ENCODE results near the gene CHP1. TPM values are rescaled to one million over a fixed set of nuclear protein-coding genes. Genes with fewer than 3 reads are reported as not detected.
A peak's percentile ranks its signal among the peaks of the same experiment; 100 is the strongest.

The CHP1 gene
- total and polyA plus RNA-seq, 2 donors (not counting 1 experiment from before 2014, with no cell fraction given), result 14.2 to 39.9 TPM

GRCh38 chr15:41256577-41257038, 25.5 kb downstream of the CHP1 start:
- H3K4me3 ChIP-seq (ENCODE audit: control extremely low read depth in 1 of 5, extremely low read depth in 1 of 5, insufficient read depth in 1 of 5, low read depth in 2 of 5, low read length in 4 of 5), result no peak overlapping the region
- H2AFZ ChIP-seq (ENCODE audit: insufficient read depth, low read depth, low read length, poor library complexity, severe bottlenecking), result no peak overlapping the region
- ChIA-PET CTCF (no interaction called here), POLR2A (no interaction called here)
- H3K36me3 ChIP-seq (replicated peaks in 1 of 2; ENCODE audit: control extremely low read depth in 1 of 2, control insufficient read depth in 1 of 2, extremely low read depth in 1 of 2, insufficient read depth in 2 of 2, low read length in 1 of 2), result no peaks in the 10 kb centered on the region
- no peak overlapping the region for H3K27ac ChIP-seq (ENCODE audit: low read length in 2 of 2)
- no peaks in the 10 kb centered on the region for H3K27me3 ChIP-seq (replicated peaks in 1 of 4; ENCODE audit: control extremely low read depth in 1 of 4, control insufficient read depth in 3 of 4, insufficient read depth in 4 of 4, low read length in 3 of 4)
- intact Hi-C loops (cut with micrococcal nuclease), result no loop called here
- Mint-ChIP-seq H3K9me3 (ENCODE audit: insufficient read depth) (no peaks in the 10 kb centered on the region), H3K4me1 (peaks cover 28% of the 10 kb centered on the region), H3K4me3 (no peak overlapping the region), H3K27ac (no peak overlapping the region), H3K27me3 (no peaks in the 10 kb centered on the region)
- TF ChIP-seq EZH2 (IDR thresholded peaks at IDR 0.05; ENCODE audit: borderline replicate concordance, insufficient read depth, low read depth, low read length, poor library complexity, severe bottlenecking) (no peak), CTCF (IDR thresholded peaks at IDR 0.05) (no peak)
- H4K20me1 ChIP-seq (ENCODE audit: control insufficient read depth, insufficient read depth, low read length, poor library complexity, severe bottlenecking), result no peaks in the 10 kb centered on the region
- no peaks in the 10 kb centered on the region for H3K9me3 ChIP-seq (ENCODE audit: control extremely low read depth in 1 of 3, control insufficient read depth in 2 of 3, insufficient read depth in 1 of 3, low read length in 2 of 3)
- DNase-seq (no peak), ATAC-seq (ENCODE audit: low read depth) (no peak)
- peaks cover 26 to 37% of the 10 kb centered on the region in 2 donors for H3K4me1 ChIP-seq (ENCODE audit: control insufficient read depth in 2 of 2, insufficient read depth in 2 of 2, low read length in 2 of 2)
- 100% methylated on average over 2 of the region's 5 CpGs for WGBS (ENCODE audit: insufficient coverage)
- no peaks in the 10 kb centered on the region for H3K79me2 ChIP-seq (ENCODE audit: control insufficient read depth, insufficient read depth, low read length)
- no peak overlapping the region for H3K9ac ChIP-seq (ENCODE audit: low read length)
- H3K4me2 ChIP-seq (replicated peaks; ENCODE audit: low read depth, low read length, poor library complexity, severe bottlenecking), result no peak overlapping the region

- Histone ChIP-seq H3K4me3 (ENCODE audit: control extremely low read depth in 1 of 5, extremely low read depth in 1 of 5, insufficient read depth in 1 of 5, low read depth in 2 of 5, low read length in 4 of 5) (peak overlapping the region in 2 of 5 experiments; percentile 12 to 13), H2AFZ (ENCODE audit: insufficient read depth, low read depth, low read length, poor library complexity, severe bottlenecking) (peak overlapping the region; percentile 17), H4K20me1 (ENCODE audit: control insufficient read depth, insufficient read depth, low read length, poor library complexity, severe bottlenecking) (no peaks in the 10 kb centered on the region), H3K79me2 (ENCODE audit: control insufficient read depth, insufficient read depth, low read length) (no peaks in the 10 kb centered on the region), H3K4me1 (ENCODE audit: control insufficient read depth in 2 of 2, insufficient read depth in 2 of 2, low read length in 2 of 2) (peaks cover 23 to 35% of the 10 kb centered on the region in 2 donors), H3K27ac (ENCODE audit: low read length in 2 of 2) (peak overlapping the region; percentile 26 to 59), H3K9me3 (ENCODE audit: control extremely low read depth in 1 of 3, control insufficient read depth in 2 of 3, insufficient read depth in 1 of 3, low read length in 2 of 3) (no peaks in the 10 kb centered on the region), H3K9ac (ENCODE audit: low read length) (peak overlapping the region; percentile 19), H3K36me3 (replicated peaks in 1 of 2; ENCODE audit: control extremely low read depth in 1 of 2, control insufficient read depth in 1 of 2, extremely low read depth in 1 of 2, insufficient read depth in 2 of 2, low read length in 1 of 2) (peaks cover 0 to 9% of the 10 kb centered on the region in 2 experiments), H3K27me3 (replicated peaks in 1 of 4; ENCODE audit: control extremely low read depth in 1 of 4, control insufficient read depth in 3 of 4, insufficient read depth in 4 of 4, low read length in 3 of 4) (no peaks in the 10 kb centered on the region), H3K4me2 (replicated peaks; ENCODE audit: low read depth, low read length, poor library complexity, severe bottlenecking) (peak overlapping the region; percentile 56)
- intact Hi-C loops (cut with micrococcal nuclease), result loop anchor here (1.0 to 2.0 kb wide), 2 partner anchors 28 to 32 kb away; partner anchors contain the start of gene CHP1
- TF ChIP-seq CTCF (IDR thresholded peaks at IDR 0.05) (no peak), EZH2 (IDR thresholded peaks at IDR 0.05; ENCODE audit: borderline replicate concordance, insufficient read depth, low read depth, low read length, poor library complexity, severe bottlenecking) (no peak)
- no peaks in the 10 kb centered on the region for H3K9me3 Mint-ChIP-seq (ENCODE audit: insufficient read depth)
- H3K27me3 Mint-ChIP-seq, result no peaks in the 10 kb centered on the region
- no CpG with 5 or more reads among the region's 3 CpGs for WGBS (ENCODE audit: insufficient coverage)
- CTCF ChIA-PET, result interaction anchor here (0.6 to 1.0 kb wide), 3 partner anchors 28 to 1312 kb away, joined by 3 to 4 read pairs (median 4); partner anchors contain the start of gene CHP1
- peak overlapping the region; percentile 33 for H3K27ac Mint-ChIP-seq
- POLR2A ChIA-PET, result interaction anchor here (0.5 kb wide), 1 partner anchor 45 kb away, joined by 3 read pairs; no protein-coding TSS in a partner anchor
- peak overlapping the region; percentile 40 for H3K4me3 Mint-ChIP-seq
- ATAC-seq (ENCODE audit: low read depth) (peak; percentile 96), DNase-seq (peak; percentile 73)
- peaks cover 28% of the 10 kb centered on the region for H3K4me1 Mint-ChIP-seq
Observed at GRCh38 chr15:41258750-41259471, 27.8 kb downstream of the CHP1 start.
